Ovary (tissue), 3 donors: ENCODE measurements around the gene ALG14.

Experiments
- CTCF ChIP-seq, 3 donors: fragments of 450-650 bp in 2 of 3; fragments of 200-600 bp in 1 of 3; IDR thresholded peaks; one replicate each; pipeline versions ENCODE4 v1.5.1 to v1.8.0; 2016 to 2022; ENCODE audit warnings: antibody characterized with exemption in 3 of 3, mild to moderate bottlenecking in 1 of 3
- POLR2A ChIP-seq: fragments of 450-650 bp; IDR thresholded peaks from one replicate; pipeline ENCODE4 v1.6.1; 2017; ENCODE audit warnings: antibody characterized with exemption, mild to moderate bottlenecking, moderate library complexity
- donor health status: DM: no; HTN: no; CAD: no.

DNA sequence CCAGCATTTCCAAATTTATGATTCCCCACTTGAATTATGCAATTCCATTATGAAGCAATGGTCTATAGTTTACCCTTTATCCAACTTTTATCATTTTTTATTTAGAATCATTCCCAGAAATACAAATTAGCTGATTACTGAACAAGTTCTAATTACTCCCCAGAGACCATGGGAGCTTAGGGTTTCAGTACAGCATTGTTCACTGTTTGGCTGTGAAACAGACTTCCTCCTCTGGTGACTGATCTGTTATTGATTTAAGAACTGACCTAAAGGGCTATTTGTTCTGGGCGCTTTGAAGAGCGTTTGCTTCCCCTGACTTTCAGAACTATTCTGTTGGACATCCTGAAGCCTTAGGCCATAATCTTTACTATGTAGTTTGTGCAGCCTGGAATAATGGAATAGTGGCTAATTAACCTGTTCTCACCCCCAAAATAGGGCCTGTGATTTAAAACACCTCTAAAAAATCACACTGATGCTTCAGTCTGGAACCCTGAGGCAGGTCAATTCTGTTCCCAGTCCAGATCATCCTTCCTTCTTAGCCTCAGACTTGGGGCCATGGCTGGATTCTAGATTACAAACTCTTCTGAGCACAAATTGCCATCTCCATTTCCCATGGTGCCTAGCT, 58.7 kb downstream of the ALG14 start:
- TF ChIP-seq CTCF (IDR thresholded peaks at IDR 0.05) (no peak), POLR2A (no peak)
